Coronary artery (tissue), 2 donors: ENCODE data around the gene ECEL1.

Source experiments
- DNase-seq: peaks from one replicate; pipeline ENCODE4 v3.0.0-alpha.2; 2017; ENCODE audit warnings: low spot score
- H3K27ac ChIP-seq, 2 donors: fragments of 200-600 bp; sonication (generic); one replicate each; pipeline ENCODE4 v1.5.1; 2016 to 2019
- H3K4me3 ChIP-seq: fragments of 200-600 bp; sonication (generic); 2 replicates; pipeline ENCODE4 v1.5.1; 2016; ENCODE audit warnings: mild to moderate bottlenecking, moderate library complexity
- CTCF ChIP-seq: fragments of 200-600 bp; sonication (generic); IDR thresholded peaks from one replicate; pipeline ENCODE4 v1.5.1; 2019; ENCODE audit warnings: antibody characterized with exemption

Gene ECEL1

GRCh38 chr2:232521959-232522622 is 34.5 kb upstream of the ECEL1 start:
- DNase-seq = no peak
- peak overlapping the region; percentile 65 for H3K4me3 ChIP-seq

GRCh38 chr2:232521098-232521497 is 33.5 kb upstream of the ECEL1 start:
- no peak overlapping the region for H3K27ac ChIP-seq
- no peak for TF ChIP-seq CTCF
- DNase-seq = no peak
- H3K4me3 ChIP-seq = no peak overlapping the region

More at GRCh38 chr2:232521959-232522622, 34.5 kb upstream of the ECEL1 start:
- TF ChIP-seq CTCF = peak; percentile 90
- H3K27ac ChIP-seq = no peak overlapping the region

- DNase-seq = no peak
- no peak overlapping the region for H3K4me3 ChIP-seq
- no peak for TF ChIP-seq CTCF
- H3K27ac ChIP-seq = no peak overlapping the region
Measured at GRCh38 chr2:232520489-232520888, 32.9 kb upstream of the ECEL1 start.

- no peak within 1 kb of the TSS for H3K4me3 ChIP-seq
- no peak for TF ChIP-seq CTCF
- no peak for DNase-seq
- H3K27ac ChIP-seq = no peak within 1 kb of the TSS
Measured at GRCh38 chr2:232519581-232520438, 32.2 kb upstream of the ECEL1 start, which contains the start of gene PRSS56. PRSS56 (plus strand) TSS chr2:232520388; CDS start chr2:232520599, 211 bp downstream.

- no peak for DNase-seq
- Histone ChIP-seq H3K4me3 (no peak overlapping the region), H3K27ac (no peak overlapping the region)
- TF ChIP-seq CTCF = no peak
Measured at GRCh38 chr2:232518844-232519243, 31.2 kb upstream of the ECEL1 start.

GRCh38 chr2:232516551-232516950 is 28.9 kb upstream of the ECEL1 start:
- DNase-seq = no peak
- H3K4me3 ChIP-seq = no peak overlapping the region
- TF ChIP-seq CTCF = no peak
- no peak overlapping the region for H3K27ac ChIP-seq

GRCh38 chr2:232515639-232516038 is 28.0 kb upstream of the ECEL1 start:
- DNase-seq = no peak
- no peak for TF ChIP-seq CTCF
- H3K27ac ChIP-seq = no peak overlapping the region
- no peak overlapping the region for H3K4me3 ChIP-seq
